ENCODE results near the gene PCDHAC1.

PCDHAC1 gene

DNA sequence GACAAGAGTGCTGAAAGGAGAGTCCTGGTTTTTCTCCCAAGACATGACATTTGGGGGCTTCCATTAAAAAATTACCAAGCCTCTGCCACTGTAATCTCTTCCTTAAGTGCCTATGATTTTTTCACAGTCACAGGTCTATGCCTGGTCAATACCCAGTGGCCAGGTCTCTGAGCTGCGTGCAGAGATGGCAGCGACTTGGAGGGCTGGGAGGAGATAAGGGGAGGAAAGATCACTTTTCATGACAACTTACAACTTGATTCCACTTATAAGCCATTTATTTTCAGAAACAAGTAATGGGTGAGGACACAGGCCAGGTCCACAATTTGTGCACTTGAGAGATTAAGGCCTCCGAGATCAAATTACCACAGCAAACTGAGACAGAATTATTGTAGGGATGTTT lies 38.3 kb downstream of the PCDHAC1 start:
- Histone ChIP-seq H2AK5ac (ENCODE audit: low read length) (no peak overlapping the region), H3K79me2 (ENCODE audit: control insufficient read depth, insufficient read depth, low read length) (no peaks in the 10 kb centered on the region), H3K4me1 (ENCODE audit: control insufficient read depth, low read depth, low read length) (peaks cover 8% of the 10 kb centered on the region), H3K27ac (ENCODE audit: low read depth, low read length) (no peak overlapping the region), H2BK5ac (ENCODE audit: low read length) (no peak overlapping the region), H3K4ac (ENCODE audit: low read depth, low read length) (no peak overlapping the region), H3K36me3 (ENCODE audit: control insufficient read depth, insufficient read depth, low read length) (no peaks in the 10 kb centered on the region), H3K23ac (ENCODE audit: low read length) (no peak overlapping the region), H3K79me1 (ENCODE audit: low read length) (peaks cover 2% of the 10 kb centered on the region), H3K56ac (ENCODE audit: low read length) (no peak overlapping the region), H4K5ac (ENCODE audit: low read length) (no peak overlapping the region), H3K27me3 (ENCODE audit: insufficient read depth, low read length, poor library complexity) (peaks cover 4% of the 10 kb centered on the region), H2BK120ac (ENCODE audit: low read depth, low read length) (no peak overlapping the region), H2BK15ac (replicated peaks; ENCODE audit: low read depth) (no peak overlapping the region), H3K4me3 (ENCODE audit: low read length) (no peak overlapping the region), H3K9ac (ENCODE audit: low read length) (no peak overlapping the region), H3K4me2 (ENCODE audit: low read length) (no peak overlapping the region), H3K18ac (ENCODE audit: low read length) (no peak overlapping the region), H4K8ac (ENCODE audit: low read depth, low read length) (no peak overlapping the region)
- WGBS (ENCODE audit: extremely low coverage, insufficient coverage, low lambda C conversion rate), result no CpG with 5 or more reads among the region's 3 CpGs
- no peak for DNase-seq

DNA sequence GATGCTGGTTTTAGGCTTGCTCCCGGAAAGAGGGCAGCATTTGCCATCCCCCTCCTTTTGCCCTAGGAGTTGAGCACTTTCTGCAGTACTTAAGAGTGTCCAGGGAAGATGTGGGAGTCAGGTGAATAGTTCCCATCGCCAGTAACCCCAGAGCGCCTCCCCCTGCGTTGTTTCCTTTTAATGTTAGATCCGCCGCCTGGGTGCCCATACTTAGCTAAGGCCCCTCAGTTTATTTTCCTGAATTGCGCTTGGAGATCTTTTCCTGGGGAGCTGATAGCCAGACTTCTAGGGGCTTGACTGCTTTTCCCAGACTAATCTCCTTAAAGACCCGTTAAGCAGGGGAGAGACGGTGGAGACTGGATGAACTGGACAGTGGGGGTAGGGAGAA lies 39.8 kb downstream of the PCDHAC1 start:
- Histone ChIP-seq H3K18ac (ENCODE audit: low read length) (no peak overlapping the region), H3K79me1 (ENCODE audit: low read length) (peaks cover 2% of the 10 kb centered on the region), H3K27ac (ENCODE audit: low read depth, low read length) (no peak overlapping the region), H2BK120ac (ENCODE audit: low read depth, low read length) (no peak overlapping the region), H3K4me1 (ENCODE audit: control insufficient read depth, low read depth, low read length) (peaks cover 8% of the 10 kb centered on the region), H3K4ac (ENCODE audit: low read depth, low read length) (no peak overlapping the region), H3K56ac (ENCODE audit: low read length) (peak overlapping the region; percentile 88), H3K36me3 (ENCODE audit: control insufficient read depth, insufficient read depth, low read length) (no peaks in the 10 kb centered on the region), H2BK15ac (replicated peaks; ENCODE audit: low read depth) (no peak overlapping the region), H3K9ac (ENCODE audit: low read length) (peak overlapping the region; percentile 71), H3K4me3 (ENCODE audit: low read length) (peak overlapping the region; percentile 72), H2AK5ac (ENCODE audit: low read length) (no peak overlapping the region), H2BK5ac (ENCODE audit: low read length) (no peak overlapping the region), H4K5ac (ENCODE audit: low read length) (no peak overlapping the region), H4K8ac (ENCODE audit: low read depth, low read length) (no peak overlapping the region), H3K23ac (ENCODE audit: low read length) (no peak overlapping the region), H3K27me3 (ENCODE audit: insufficient read depth, low read length, poor library complexity) (peaks cover 4% of the 10 kb centered on the region), H3K79me2 (ENCODE audit: control insufficient read depth, insufficient read depth, low read length) (no peaks in the 10 kb centered on the region), H3K4me2 (ENCODE audit: low read length) (peak overlapping the region; percentile 97)
- no CpG with 5 or more reads among the region's 9 CpGs for WGBS (ENCODE audit: extremely low coverage, insufficient coverage, low lambda C conversion rate)
- no peak for DNase-seq

DNA sequence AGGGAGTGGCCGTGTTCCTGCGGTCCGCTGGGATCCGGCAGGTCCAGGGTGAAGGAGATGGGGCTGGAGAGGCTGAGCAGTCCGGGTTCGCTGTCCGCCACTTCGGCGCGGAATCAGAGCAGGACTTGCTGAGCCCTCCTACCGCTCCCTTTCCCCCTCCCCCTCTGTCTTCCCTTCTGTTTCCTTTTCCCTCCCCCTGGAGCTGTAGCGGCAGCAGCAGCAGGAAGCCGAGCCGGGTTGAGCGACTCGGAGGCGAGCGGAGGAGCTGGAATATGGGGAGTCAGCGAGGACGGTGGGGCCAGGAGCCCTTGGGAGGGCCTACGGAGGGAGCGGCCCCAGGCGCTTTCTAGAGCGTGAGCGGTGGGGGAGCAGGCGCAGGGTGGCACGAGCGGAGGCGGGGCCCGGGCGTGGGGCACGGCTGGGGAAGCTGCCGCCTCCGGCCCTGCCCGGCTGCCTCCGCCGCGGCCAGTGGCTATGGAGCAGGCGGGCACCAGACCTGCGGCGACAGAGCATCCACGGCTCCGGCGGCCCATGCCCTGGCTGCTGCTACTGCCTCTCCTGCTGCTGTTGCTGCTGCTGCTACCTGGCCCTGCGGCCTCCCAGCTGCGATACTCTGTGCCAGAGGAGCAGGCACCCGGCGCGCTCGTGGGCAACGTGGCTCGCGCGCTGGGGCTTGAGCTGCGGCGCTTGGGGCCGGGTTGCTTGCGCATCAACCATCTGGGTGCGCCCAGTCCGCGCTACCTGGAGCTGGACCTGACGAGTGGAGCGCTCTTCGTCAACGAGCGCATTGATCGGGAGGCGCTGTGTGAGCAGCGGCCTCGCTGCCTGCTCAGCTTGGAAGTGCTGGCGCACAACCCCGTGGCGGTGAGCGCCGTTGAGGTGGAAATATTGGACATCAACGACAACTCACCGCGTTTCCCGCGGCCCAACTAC lies 40.5 kb downstream of the PCDHAC1 start, which contains the start of gene PCDHAC2:
Gene PCDHAC2 (plus strand): TSS at position 184 of the 933 bp plus-strand sequence. CDS start 291 bp downstream, at position 475.
- Histone ChIP-seq H3K27ac (ENCODE audit: low read depth, low read length) (no peak within 1 kb of the TSS), H2AK5ac (ENCODE audit: low read length) (no peak within 1 kb of the TSS), H3K18ac (ENCODE audit: low read length) (no peak within 1 kb of the TSS), H3K4ac (ENCODE audit: low read depth, low read length) (no peak within 1 kb of the TSS), H2BK15ac (replicated peaks; ENCODE audit: low read depth) (no peak within 1 kb of the TSS), H3K23ac (ENCODE audit: low read length) (peak within 1 kb of the TSS; percentile 3), H3K79me2 (ENCODE audit: control insufficient read depth, insufficient read depth, low read length) (no peaks in the 10 kb centered on the region), H4K5ac (ENCODE audit: low read length) (no peak within 1 kb of the TSS), H3K4me3 (ENCODE audit: low read length) (peak within 1 kb of the TSS; percentile 72), H4K8ac (ENCODE audit: low read depth, low read length) (no peak within 1 kb of the TSS), H3K56ac (ENCODE audit: low read length) (peak within 1 kb of the TSS; percentile 88), H3K79me1 (ENCODE audit: low read length) (peaks cover 2% of the 10 kb centered on the region), H3K27me3 (ENCODE audit: insufficient read depth, low read length, poor library complexity) (peaks cover 4% of the 10 kb centered on the region), H2BK120ac (ENCODE audit: low read depth, low read length) (no peak within 1 kb of the TSS), H2BK5ac (ENCODE audit: low read length) (no peak within 1 kb of the TSS), H3K4me2 (ENCODE audit: low read length) (peak within 1 kb of the TSS; percentile 97), H3K9ac (ENCODE audit: low read length) (peak within 1 kb of the TSS; percentile 71), H3K36me3 (ENCODE audit: control insufficient read depth, insufficient read depth, low read length) (no peaks in the 10 kb centered on the region), H3K4me1 (ENCODE audit: control insufficient read depth, low read depth, low read length) (peaks cover 8% of the 10 kb centered on the region)
- no CpG with 5 or more reads among the region's 80 CpGs for WGBS (ENCODE audit: extremely low coverage, insufficient coverage, low lambda C conversion rate)
- DNase-seq, result peak; percentile 93

DNA sequence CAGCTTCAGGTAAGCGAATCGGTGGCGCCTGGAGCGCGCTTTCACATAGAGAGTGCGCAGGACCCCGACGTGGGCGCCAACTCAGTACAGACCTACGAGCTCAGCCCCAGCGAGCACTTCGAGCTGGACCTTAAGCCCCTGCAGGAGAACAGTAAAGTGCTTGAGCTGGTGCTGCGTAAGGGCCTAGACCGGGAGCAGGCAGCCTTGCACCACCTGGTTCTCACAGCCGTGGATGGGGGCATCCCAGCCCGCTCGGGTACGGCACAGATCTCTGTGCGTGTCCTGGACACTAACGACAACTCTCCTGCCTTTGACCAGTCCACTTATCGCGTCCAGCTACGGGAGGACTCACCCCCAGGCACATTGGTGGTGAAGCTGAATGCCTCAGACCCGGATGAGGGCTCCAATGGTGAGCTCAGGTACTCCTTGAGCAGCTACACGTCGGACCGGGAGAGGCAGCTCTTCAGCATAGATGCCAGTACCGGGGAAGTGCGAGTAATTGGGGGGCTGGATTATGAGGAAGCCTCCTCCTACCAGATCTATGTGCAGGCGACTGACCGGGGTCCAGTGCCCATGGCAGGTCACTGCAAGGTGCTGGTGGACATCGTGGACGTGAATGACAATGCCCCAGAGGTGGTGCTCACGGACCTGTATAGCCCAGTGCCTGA lies 41.3 kb downstream of the PCDHAC1 start:
- H3K27ac ChIP-seq (ENCODE audit: low read depth, low read length), result no peak overlapping the region
- peaks cover 4% of the 10 kb centered on the region for H3K27me3 ChIP-seq (ENCODE audit: insufficient read depth, low read length, poor library complexity)
- no CpG with 5 or more reads among the region's 34 CpGs for WGBS (ENCODE audit: extremely low coverage, insufficient coverage, low lambda C conversion rate)

DNA sequence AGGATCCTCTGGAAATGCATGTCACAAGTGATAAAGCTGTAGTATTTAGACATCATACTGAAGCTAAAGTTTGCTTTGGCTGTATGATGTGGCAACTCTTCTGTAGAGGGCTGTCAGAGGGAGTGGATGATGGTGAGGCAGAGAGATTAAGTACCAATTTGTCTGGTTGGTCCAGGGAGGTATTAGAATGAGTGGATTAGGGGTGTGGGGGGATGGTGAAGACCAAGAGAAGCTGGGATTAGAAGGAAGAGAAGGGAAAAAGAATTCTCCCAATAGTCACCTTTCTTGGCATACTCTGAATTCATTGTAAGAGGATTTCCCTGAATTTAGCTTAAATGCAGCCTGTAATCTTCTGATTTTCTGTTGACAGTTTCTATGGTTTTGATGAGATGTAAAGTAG lies 43.8 kb downstream of the PCDHAC1 start:
- no peak overlapping the region for H3K4ac ChIP-seq (ENCODE audit: low read depth, low read length)
- no peaks in the 10 kb centered on the region for H3K36me3 ChIP-seq (ENCODE audit: control insufficient read depth, insufficient read depth, low read length)
- H3K79me2 ChIP-seq (ENCODE audit: control insufficient read depth, insufficient read depth, low read length), result no peaks in the 10 kb centered on the region
- peaks cover 4% of the 10 kb centered on the region for H3K27me3 ChIP-seq (ENCODE audit: insufficient read depth, low read length, poor library complexity)
- no peak overlapping the region for H2BK120ac ChIP-seq (ENCODE audit: low read depth, low read length)
- H3K56ac ChIP-seq (ENCODE audit: low read length), result no peak overlapping the region
- H3K4me2 ChIP-seq (ENCODE audit: low read length), result no peak overlapping the region
- no peak overlapping the region for H2BK15ac ChIP-seq (replicated peaks; ENCODE audit: low read depth)
- H3K23ac ChIP-seq (ENCODE audit: low read length), result no peak overlapping the region
- H3K4me1 ChIP-seq (ENCODE audit: control insufficient read depth, low read depth, low read length), result peaks cover 6% of the 10 kb centered on the region
- no peak overlapping the region for H2BK5ac ChIP-seq (ENCODE audit: low read length)
- no peak for DNase-seq
- H4K8ac ChIP-seq (ENCODE audit: low read depth, low read length), result no peak overlapping the region
- H2AK5ac ChIP-seq (ENCODE audit: low read length), result no peak overlapping the region
- H3K79me1 ChIP-seq (ENCODE audit: low read length), result peaks cover 4% of the 10 kb centered on the region
- no peak overlapping the region for H4K5ac ChIP-seq (ENCODE audit: low read length)
- H3K9ac ChIP-seq (ENCODE audit: low read length), result no peak overlapping the region
- H3K27ac ChIP-seq (ENCODE audit: low read depth, low read length), result no peak overlapping the region
- no peak overlapping the region for H3K18ac ChIP-seq (ENCODE audit: low read length)
- H3K4me3 ChIP-seq (ENCODE audit: low read length), result no peak overlapping the region

More for the DNA sequence above, 41.3 kb downstream of the PCDHAC1 start:
- Histone ChIP-seq H3K36me3 (ENCODE audit: control insufficient read depth, insufficient read depth, low read length) (no peaks in the 10 kb centered on the region), H3K4ac (ENCODE audit: low read depth, low read length) (no peak overlapping the region), H4K5ac (ENCODE audit: low read length) (no peak overlapping the region), H3K9ac (ENCODE audit: low read length) (peak overlapping the region; percentile 71), H3K79me1 (ENCODE audit: low read length) (peaks cover 2% of the 10 kb centered on the region), H2AK5ac (ENCODE audit: low read length) (no peak overlapping the region), H3K56ac (ENCODE audit: low read length) (peak overlapping the region; percentile 88), H3K79me2 (ENCODE audit: control insufficient read depth, insufficient read depth, low read length) (no peaks in the 10 kb centered on the region), H2BK15ac (replicated peaks; ENCODE audit: low read depth) (no peak overlapping the region), H2BK5ac (ENCODE audit: low read length) (no peak overlapping the region), H3K23ac (ENCODE audit: low read length) (no peak overlapping the region), H3K4me3 (ENCODE audit: low read length) (peak overlapping the region; percentile 72), H3K4me1 (ENCODE audit: control insufficient read depth, low read depth, low read length) (peaks cover 8% of the 10 kb centered on the region), H3K18ac (ENCODE audit: low read length) (no peak overlapping the region), H2BK120ac (ENCODE audit: low read depth, low read length) (no peak overlapping the region), H3K4me2 (ENCODE audit: low read length) (peak overlapping the region; percentile 97), H4K8ac (ENCODE audit: low read depth, low read length) (no peak overlapping the region)
- peak; percentile 9 for DNase-seq

Measured in mesendoderm (in vitro differentiated cells).